SK-N-MC (cell line): Measurements from ENCODE around the gene CFD.

ENCODE experiments used
- DNase-seq: peaks from one replicate; pipeline ENCODE4 v3.0.0-alpha.2; 2011; ENCODE audit warnings: low read depth, low spot score
- H3K27ac ChIP-seq: fragments of 200-600 bp; sonication (generic); 2 replicates; pipeline ENCODE4 v1.5.1; 2016; ENCODE audit warnings: mixed run types
- H3K36me3 ChIP-seq: fragments of 200-600 bp; sonication (generic); 2 replicates; pipeline ENCODE4 v1.6.1; 2017; ENCODE audit warnings: antibody characterized with exemption, low read length, mixed read lengths; ENCODE audit not compliant: insufficient read depth
- H3K4me3 ChIP-seq: fragments of 200-600 bp; sonication (generic); 2 replicates; pipeline ENCODE4 v1.5.1; 2016
- H3K9ac ChIP-seq: fragments of 200-600 bp; sonication (generic); 2 replicates; pipeline ENCODE4 v1.8.0; 2017; ENCODE audit warnings: mixed run types, mixed read lengths; ENCODE audit not compliant: insufficient read length
- H3K9me3 ChIP-seq: fragments of 200-600 bp; sonication (generic); 2 replicates; pipeline ENCODE4 v1.6.1; 2017; ENCODE audit warnings: low read depth, mild to moderate bottlenecking, antibody characterized with exemption, low read length, moderate library complexity, mixed read lengths
- EZH2 ChIP-seq: fragments of 200-600 bp; sonication (generic); IDR thresholded peaks from one replicate; pipeline ENCODE4 v1.6.1; 2017; ENCODE audit warnings: antibody characterized with exemption
- FOXP2 ChIP-seq: optimal IDR thresholded peaks from 2 replicates; pipeline ENCODE3; 2011; ENCODE audit warnings: mild to moderate bottlenecking, moderate library complexity; ENCODE audit not compliant: insufficient read depth; ENCODE audit errors: extremely low read length, control extremely low read depth
- POLR2AphosphoS5 ChIP-seq: IDR thresholded peaks from 2 replicates; pipeline ENCODE4 v1.6.1; 2012; ENCODE audit warnings: mild to moderate bottlenecking, low read depth, low read length, borderline replicate concordance

The CFD gene

GRCh38 chr19:858868-859843, at the start of gene CFD:
CFD (plus strand) TSS chr19:859664; CDS start chr19:859690, 26 bp downstream.
- peak within 1 kb of the TSS; percentile 10; the same call in 1 of the 2 replicates for H3K27ac ChIP-seq
- H3K9ac ChIP-seq, result peak within 1 kb of the TSS; percentile 19

GRCh38 chr19:810077-810855, 49.2 kb upstream of the CFD start:
- no peak overlapping the region for H3K9ac ChIP-seq
- H3K27ac ChIP-seq, result peak overlapping the region; percentile 66
- no peak for DNase-seq
- no peaks in the 10 kb centered on the region for H3K9me3 ChIP-seq
- TF ChIP-seq FOXP2 (no peak), POLR2AphosphoS5 (no peak), EZH2 (no peak)
- H3K36me3 ChIP-seq, result peaks cover 88% of the 10 kb centered on the region
- H3K4me3 ChIP-seq, result no peak overlapping the region

More at GRCh38 chr19:858868-859843, at the start of gene CFD:
- Histone ChIP-seq H3K9me3 (no peaks in the 10 kb centered on the region), H3K4me3 (peak within 1 kb of the TSS; percentile 75), H3K36me3 (no peaks in the 10 kb centered on the region)
- DNase-seq, result no peak
- no peak for TF ChIP-seq EZH2
- TF ChIP-seq FOXP2, result no peak
- TF ChIP-seq POLR2AphosphoS5, result no peak

- Histone ChIP-seq H3K9me3 (no peaks in the 10 kb centered on the region), H3K9ac (no peak overlapping the region), H3K27ac (peak overlapping the region; percentile 66), H3K4me3 (no peak overlapping the region), H3K36me3 (peaks cover 81% of the 10 kb centered on the region)
- DNase-seq, result peak; percentile 32
- TF ChIP-seq EZH2 (no peak), POLR2AphosphoS5 (peak; percentile 58; the same call in 1 of the 2 replicates), FOXP2 (no peak)
These were observed 48.5 kb upstream of the CFD start for GRCh38 chr19:810883-811489.

GRCh38 chr19:811506-812048, 47.9 kb upstream of the CFD start:
- peak overlapping the region; percentile 66 for H3K27ac ChIP-seq
- peaks cover 75% of the 10 kb centered on the region for H3K36me3 ChIP-seq
- H3K9ac ChIP-seq, result no peak overlapping the region
- DNase-seq, result no peak
- H3K9me3 ChIP-seq, result no peaks in the 10 kb centered on the region
- no peak overlapping the region for H3K4me3 ChIP-seq
- TF ChIP-seq EZH2 (no peak), POLR2AphosphoS5 (no peak), FOXP2 (no peak)

- H3K36me3 ChIP-seq, result peaks cover 68% of the 10 kb centered on the region
- H3K9ac ChIP-seq, result no peak overlapping the region
- no peak overlapping the region for H3K4me3 ChIP-seq
- TF ChIP-seq POLR2AphosphoS5 (peak; percentile 52; the same call in 1 of the 2 replicates), FOXP2 (no peak)
- peak overlapping the region; percentile 66 for H3K27ac ChIP-seq
- no peak for DNase-seq
- no peaks in the 10 kb centered on the region for H3K9me3 ChIP-seq
These were observed 47.3 kb upstream of the CFD start for GRCh38 chr19:812049-812746.

GRCh38 chr19:812747-813218, 46.7 kb upstream of the CFD start:
- H3K9me3 ChIP-seq, result no peaks in the 10 kb centered on the region
- H3K36me3 ChIP-seq, result peaks cover 63% of the 10 kb centered on the region
- no peak overlapping the region for H3K27ac ChIP-seq
- no peak overlapping the region for H3K4me3 ChIP-seq
- no peak for DNase-seq
- TF ChIP-seq FOXP2, result no peak
- TF ChIP-seq POLR2AphosphoS5, result no peak; the same call in 1 of the 2 replicates
- no peak for TF ChIP-seq EZH2
- no peak overlapping the region for H3K9ac ChIP-seq

GRCh38 chr19:813219-814151, 46.0 kb upstream of the CFD start:
- TF ChIP-seq EZH2, result no peak
- no peak for TF ChIP-seq FOXP2
- no peak; the same call in 1 of the 2 replicates for TF ChIP-seq POLR2AphosphoS5
- H3K27ac ChIP-seq, result no peak overlapping the region
- no peaks in the 10 kb centered on the region for H3K9me3 ChIP-seq
- H3K4me3 ChIP-seq, result no peak overlapping the region
- H3K36me3 ChIP-seq, result peaks cover 56% of the 10 kb centered on the region
- DNase-seq, result no peak
- no peak overlapping the region for H3K9ac ChIP-seq
